ENCODE results near the gene C10orf120.

DNA sequence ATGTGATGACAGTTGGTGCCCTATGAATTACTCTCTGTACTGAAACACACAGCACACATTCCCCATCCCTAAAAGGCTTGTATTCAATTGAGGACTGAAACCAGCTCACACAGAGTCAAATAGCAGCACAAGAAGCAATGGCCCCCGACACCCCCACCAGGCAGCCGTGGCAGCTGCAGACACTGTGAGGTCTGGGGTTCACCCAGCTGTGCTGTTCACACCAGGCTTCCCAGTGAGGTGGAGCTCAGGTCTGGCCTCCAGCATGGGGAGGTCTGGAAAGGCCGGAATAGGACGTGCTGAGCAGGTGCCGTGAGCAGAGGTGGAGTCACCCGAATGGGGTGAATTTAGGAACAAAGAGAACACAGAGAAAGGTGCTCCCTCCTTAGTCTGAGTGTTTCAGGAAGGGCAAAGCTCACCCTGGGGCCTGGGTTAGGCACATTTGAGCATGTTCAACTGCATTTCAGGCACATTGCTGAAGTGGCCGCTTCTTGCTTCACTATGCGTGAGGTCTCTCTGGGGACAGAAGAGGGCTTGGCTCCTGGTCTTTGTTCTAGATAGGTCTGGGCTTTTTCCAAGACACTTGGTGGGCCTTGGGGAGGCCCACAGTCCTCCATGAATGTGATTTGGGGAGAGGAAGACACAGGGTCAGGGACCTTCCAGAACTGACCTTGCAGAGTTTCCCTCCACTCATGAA lies 41.1 kb downstream of the C10orf120 start:
- no peak for TF ChIP-seq CTCF (IDR thresholded peaks at IDR 0.05; ENCODE audit: low read depth, low read length, poor library complexity, severe bottlenecking)
- TF ChIP-seq EZH2phosphoT487 (IDR thresholded peaks at IDR 0.05; ENCODE audit: borderline replicate concordance, low read length): no peak

All from DOHH2 (cell line).